Transverse colon (tissue), 4 donors: ENCODE measurements around the gene BUD13. TPM values are rescaled to one million over a fixed set of nuclear protein-coding genes. Genes with fewer than 3 reads are reported as not detected.

Experiments used
- DNase-seq: peaks from one replicate; pipeline ENCODE4 v3.0.0-alpha.2; 2019
- H3K27ac ChIP-seq, 4 donors: fragments of 200-600 bp; sonication (generic); 2 replicates each; pipeline ENCODE4 v1.5.1; 2016 to 2018; ENCODE audit warnings: inconsistent platforms in 4 of 4
- H3K27me3 ChIP-seq: fragments of 200-600 bp; sonication (generic); 2 replicates; pipeline ENCODE4 v1.5.1; 2017; ENCODE audit warnings: inconsistent platforms
- H3K36me3 ChIP-seq, 4 donors: fragments of 200-600 bp; sonication (generic); 2 replicates each; pipeline ENCODE4 v1.5.1; 2017 to 2019; ENCODE audit warnings: inconsistent platforms in 4 of 4
- H3K4me1 ChIP-seq, 4 donors: fragments of 200-600 bp; sonication (generic); 2 replicates each; pipeline ENCODE4 v1.5.1; 2017 to 2020; ENCODE audit warnings: inconsistent platforms in 4 of 4
- H3K4me3 ChIP-seq, 4 donors: fragments of 200-600 bp; sonication (generic); 1 replicate in 1 of 4; 2 replicates in 3 of 4; pipeline versions ENCODE4 v1.5.1 to v1.6.1; 2017 to 2019; ENCODE audit warnings: inconsistent platforms in 4 of 4
- H3K9me3 ChIP-seq, 2 donors: fragments of 200-600 bp; sonication (generic); 2 replicates each; pipeline ENCODE4 v1.5.1; 2017 to 2019; ENCODE audit warnings: inconsistent platforms in 2 of 2
- CTCF ChIP-seq, 5 experiments: fragments of 200-600 bp in 3 of 5; fragments of 450-650 bp in 2 of 5; sonication (generic) in 3 of 5; IDR thresholded peaks; 1 replicate in 2 of 5; 2 replicates in 3 of 5; pipeline ENCODE4 v1.5.1; 2016 to 2017; ENCODE audit warnings: antibody characterized with exemption in 5 of 5, inconsistent platforms in 3 of 5, mild to moderate bottlenecking in 2 of 5, moderate library complexity in 1 of 5
- EP300 ChIP-seq: sonication (generic); formaldehyde crosslinking; IDR thresholded peaks from one replicate; pipeline ENCODE4 v1.6.1; 2017; ENCODE audit warnings: antibody characterized with exemption, low read depth
- POLR2A ChIP-seq: fragments of 450-650 bp; IDR thresholded peaks from one replicate; pipeline ENCODE4 v1.6.1; 2016; ENCODE audit warnings: antibody characterized with exemption, mild to moderate bottlenecking, moderate library complexity
- POLR2AphosphoS5 ChIP-seq, 3 donors: sonication (generic); formaldehyde crosslinking; IDR thresholded peaks; one replicate each; pipeline ENCODE4 v1.6.1; 2016; ENCODE audit warnings: antibody characterized with exemption in 3 of 3
- WGBS, 2 donors: methylation state at CpG; one replicate each; pipeline ENCODE4 v1.1.5; 2018; ENCODE audit warnings: low coverage in 1 of 2; 5-methylcytosine and 5-hydroxymethylcytosine counted together
- in situ Hi-C, 4 donors: fragments of 200-750 bp; cut with MboI; loops; one replicate each; pipeline versions ENCODE4 v1.15.0 to v1.15.1; 2017; ENCODE audit warnings: low sequenced_read_pairs in 3 of 4, low pct_ligation_motif_present in 1 of 4, low pct_unique_long_range_greater_than_20kb in 1 of 4
- intact Hi-C: fragments of 100-400 bp; cut with DNase I; formaldehyde crosslinking; loops from one replicate; pipeline ENCODE4 v1.15.1; 2023; ENCODE audit warnings: low total_unique reads
- total RNA-seq, 4 donors: library from RNA; depleted of rRNA; stranded (reverse); fragments of >200 nt; gene quantifications; one replicate each; pipeline ENCODE4 v1.1.0, GENCODE V29; 2016

BUD13 gene
- total RNA-seq, 4 donors from 2014 or later = 6.7 to 21.9 (median 14.0) TPM

GRCh38 chr11:116714902-116715301 lies 57.9 kb downstream of the BUD13 start:
- Histone ChIP-seq H3K9me3 (no peaks in the 10 kb centered on the region), H3K4me3 (no peak overlapping the region), H3K36me3 (no peaks in the 10 kb centered on the region), H3K27me3 (peaks cover 5% of the 10 kb centered on the region), H3K4me1 (no peaks in the 10 kb centered on the region), H3K27ac (no peak overlapping the region)
- TF ChIP-seq EP300 = no peak
- TF ChIP-seq POLR2AphosphoS5 (IDR thresholded peaks at IDR 0.05) = no peak
- TF ChIP-seq CTCF (IDR thresholded peaks at IDR 0.05) = no peak
- no peak for TF ChIP-seq POLR2A
- in situ Hi-C loops = no loop called here
- intact Hi-C loops = no loop called here
- 82 to 83% methylated on average over 7 to 9 of the region's 9 CpGs for WGBS, 2 donors
- DNase-seq = no peak

DNA sequence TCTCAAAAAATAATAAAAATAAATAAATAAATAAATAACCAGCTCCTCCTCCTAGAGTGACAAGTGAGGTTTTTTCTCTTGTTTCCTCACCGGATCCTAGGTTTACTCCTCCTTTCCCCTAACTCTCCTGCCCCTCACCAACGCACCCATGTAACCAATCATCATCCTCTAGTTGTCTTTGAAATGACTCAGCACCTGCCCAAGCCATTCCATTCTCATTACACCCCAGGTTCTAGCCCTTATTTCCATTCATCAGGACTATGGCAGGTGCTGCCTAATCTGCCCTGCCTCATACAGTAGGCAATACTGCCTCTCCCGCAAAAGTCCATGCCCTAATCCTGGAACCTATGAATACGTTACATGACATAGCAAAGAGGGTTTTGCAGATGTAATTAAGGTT lies 60.4 kb downstream of the BUD13 start:
- no peaks in the 10 kb centered on the region for H3K9me3 ChIP-seq
- peaks cover 0 to 4% (median 2%) of the 10 kb centered on the region in 4 donors for H3K4me1 ChIP-seq
- no peak for DNase-seq
- peaks cover 9% of the 10 kb centered on the region for H3K27me3 ChIP-seq
- in situ Hi-C loops (no loop called here), intact Hi-C loops (no loop called here)
- TF ChIP-seq CTCF (IDR thresholded peaks at IDR 0.05) (no peak), EP300 (no peak), POLR2A (no peak), POLR2AphosphoS5 (IDR thresholded peaks at IDR 0.05) (no peak)
- H3K36me3 ChIP-seq = no peaks in the 10 kb centered on the region
- no peak overlapping the region for H3K27ac ChIP-seq
- WGBS, 2 donors = 81 to 89% methylated on average over 4 of the region's 4 CpGs
- no peak overlapping the region for H3K4me3 ChIP-seq

DNA sequence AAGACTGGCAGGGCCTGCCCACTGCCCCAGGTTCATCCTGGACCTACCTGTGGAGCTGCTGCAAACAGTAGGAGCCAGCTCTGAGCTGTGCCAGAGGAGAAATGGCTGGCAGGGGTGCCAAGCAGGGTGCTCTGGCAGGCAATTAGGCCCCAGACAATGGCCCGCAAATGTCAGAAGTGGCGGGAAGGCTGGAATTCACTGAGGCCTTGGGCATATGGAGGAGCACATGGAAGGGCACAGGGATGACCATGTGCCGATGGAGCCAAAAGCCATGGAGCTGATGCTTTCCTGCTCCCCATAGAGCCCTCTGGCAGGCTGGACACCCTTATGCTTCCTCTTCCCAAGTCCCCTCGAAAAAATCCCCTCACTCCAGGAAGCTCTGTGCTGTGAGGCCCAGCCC lies 62.0 kb downstream of the BUD13 start:
- no peak overlapping the region for H3K27ac ChIP-seq
- H3K27me3 ChIP-seq = peaks cover 10% of the 10 kb centered on the region
- H3K4me1 ChIP-seq = peaks cover 0 to 10% (median 6%) of the 10 kb centered on the region in 4 donors
- H3K9me3 ChIP-seq = no peaks in the 10 kb centered on the region
- no peaks in the 10 kb centered on the region for H3K36me3 ChIP-seq
- TF ChIP-seq POLR2A (no peak), CTCF (IDR thresholded peaks at IDR 0.05) (no peak), POLR2AphosphoS5 (IDR thresholded peaks at IDR 0.05) (no peak), EP300 (no peak)
- in situ Hi-C loops (no loop called here), intact Hi-C loops (no loop called here)
- no peak for DNase-seq
- WGBS, 2 donors = 68% methylated on average over 4 of the region's 4 CpGs; no CpG with 5 or more reads in 1 of the 2 donors
- H3K4me3 ChIP-seq = no peak overlapping the region

DNA sequence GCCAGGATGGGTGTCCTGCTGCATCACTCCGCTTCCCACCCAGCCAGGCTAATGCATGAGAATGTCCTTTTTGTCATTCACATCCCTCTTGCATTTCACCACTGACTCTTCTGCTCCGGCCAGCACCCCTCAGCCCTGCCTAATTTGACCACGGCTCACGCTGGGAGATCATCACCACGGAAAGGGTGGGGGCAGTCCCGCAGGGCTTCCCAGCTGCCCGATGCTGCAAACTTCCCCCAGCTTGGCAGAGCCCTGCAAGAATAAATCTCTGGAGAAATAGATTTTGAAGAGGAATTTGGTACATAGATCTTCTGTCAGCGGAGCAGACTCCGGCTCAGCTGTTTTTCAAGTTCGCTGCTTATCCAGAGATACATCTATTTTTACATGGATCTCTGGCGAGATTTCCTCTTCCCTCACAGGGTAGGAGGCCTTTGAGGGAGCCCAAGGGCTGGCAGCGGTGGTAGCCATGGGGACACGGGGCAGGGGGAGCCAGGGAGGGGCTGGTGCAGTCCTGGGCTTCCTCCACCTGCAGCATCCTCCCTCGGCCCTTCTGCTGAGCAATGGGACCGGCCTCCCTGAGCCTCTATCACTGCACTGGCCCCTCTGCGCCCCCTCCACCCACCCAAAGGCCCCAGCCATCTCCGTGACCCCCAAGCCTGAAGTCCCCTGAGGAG lies 62.6 kb downstream of the BUD13 start:
- DNase-seq = no peak
- Histone ChIP-seq H3K4me1 (peaks cover 0 to 10% (median 6%) of the 10 kb centered on the region in 4 donors), H3K9me3 (no peaks in the 10 kb centered on the region), H3K36me3 (no peaks in the 10 kb centered on the region), H3K27me3 (peaks cover 10% of the 10 kb centered on the region), H3K27ac (no peak overlapping the region), H3K4me3 (no peak overlapping the region)
- in situ Hi-C loops (no loop called here), intact Hi-C loops (no loop called here)
- no peak for TF ChIP-seq EP300
- TF ChIP-seq CTCF (IDR thresholded peaks at IDR 0.05) = no peak
- no peak for TF ChIP-seq POLR2A
- no peak for TF ChIP-seq POLR2AphosphoS5 (IDR thresholded peaks at IDR 0.05)
- WGBS, 2 donors = 55 to 80% methylated on average over 1 to 15 of the region's 17 CpGs
